Astrocyte of the spinal cord (primary cell): ENCODE results near the gene TOP2A.
A peak's percentile ranks its signal among the peaks of the same experiment; 100 is the strongest.
"Not testable (repeated sequence)": the region's sequence is repeated elsewhere in the genome, so short reads cannot be mapped to it uniquely, and the experiment has no call there.

ENCODE experiments used
- DNase-seq: peaks from one replicate; pipeline ENCODE4 v3.0.0; 2011; ENCODE audit warnings: low read depth, low spot score
- H3K4me3 ChIP-seq: 2 replicates; pipeline ENCODE4 v1.5.1; 2011; ENCODE audit warnings: low read depth, mild to moderate bottlenecking, low read length, moderate library complexity
- in situ Hi-C: cut with HindIII; loops from 2 replicates; pipeline ENCODE4 v1.10.0; 2017; ENCODE audit warnings: low sequenced_read_pairs
- TF ChIP-seq, protein P1 (sequence below): IDR thresholded peaks from 2 replicates; pipeline ENCODE4 v1.5.1; 2012; ENCODE audit warnings: low read depth, mild to moderate bottlenecking, low read length, inconsistent platforms

TOP2A gene

DNA sequence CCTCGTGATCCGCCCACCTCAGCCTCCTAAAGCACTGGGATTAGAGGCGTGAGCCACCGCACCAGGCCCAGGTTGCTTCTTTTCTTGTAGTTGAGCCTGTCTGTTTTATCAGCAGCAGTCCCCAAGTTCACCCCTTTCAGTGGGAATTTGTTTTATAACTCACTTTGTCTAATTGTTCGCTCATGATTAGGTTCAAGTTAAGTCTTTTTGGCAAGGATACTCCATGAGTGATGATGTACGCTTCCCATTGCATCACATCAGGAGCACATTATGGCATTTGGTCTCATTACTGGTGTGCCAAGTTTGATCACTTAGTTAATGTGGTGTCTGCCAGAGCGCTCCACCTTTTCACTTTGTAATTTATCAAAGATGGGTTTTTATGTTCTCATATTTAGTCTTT, 38.7 kb downstream of the TOP2A start:
- in situ Hi-C loops, result no loop called here
- TF ChIP-seq, protein P1, sequence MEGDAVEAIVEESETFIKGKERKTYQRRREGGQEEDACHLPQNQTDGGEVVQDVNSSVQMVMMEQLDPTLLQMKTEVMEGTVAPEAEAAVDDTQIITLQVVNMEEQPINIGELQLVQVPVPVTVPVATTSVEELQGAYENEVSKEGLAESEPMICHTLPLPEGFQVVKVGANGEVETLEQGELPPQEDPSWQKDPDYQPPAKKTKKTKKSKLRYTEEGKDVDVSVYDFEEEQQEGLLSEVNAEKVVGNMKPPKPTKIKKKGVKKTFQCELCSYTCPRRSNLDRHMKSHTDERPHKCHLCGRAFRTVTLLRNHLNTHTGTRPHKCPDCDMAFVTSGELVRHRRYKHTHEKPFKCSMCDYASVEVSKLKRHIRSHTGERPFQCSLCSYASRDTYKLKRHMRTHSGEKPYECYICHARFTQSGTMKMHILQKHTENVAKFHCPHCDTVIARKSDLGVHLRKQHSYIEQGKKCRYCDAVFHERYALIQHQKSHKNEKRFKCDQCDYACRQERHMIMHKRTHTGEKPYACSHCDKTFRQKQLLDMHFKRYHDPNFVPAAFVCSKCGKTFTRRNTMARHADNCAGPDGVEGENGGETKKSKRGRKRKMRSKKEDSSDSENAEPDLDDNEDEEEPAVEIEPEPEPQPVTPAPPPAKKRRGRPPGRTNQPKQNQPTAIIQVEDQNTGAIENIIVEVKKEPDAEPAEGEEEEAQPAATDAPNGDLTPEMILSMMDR, result no peak
- no peak for DNase-seq
- H3K4me3 ChIP-seq, result no peak overlapping the region

DNA sequence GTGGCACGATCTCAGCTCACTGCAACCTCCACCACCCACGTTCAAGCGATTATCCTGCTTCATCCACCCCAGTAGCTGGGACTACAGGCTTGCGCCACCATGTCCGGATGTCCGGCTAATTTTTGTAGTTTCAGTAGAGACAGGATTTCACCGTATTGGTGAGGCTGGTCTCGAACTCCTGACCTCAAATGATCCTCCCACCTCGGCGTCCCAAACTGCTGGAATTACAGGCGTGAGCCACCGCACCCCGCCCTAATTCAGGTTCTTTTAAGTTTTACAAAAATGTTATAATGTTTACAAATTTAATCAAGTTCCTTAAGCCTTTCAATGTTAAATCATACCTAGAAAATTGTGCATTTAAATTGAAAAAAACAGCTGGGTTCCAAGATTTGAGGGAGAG, 39.9 kb downstream of the TOP2A start:
- in situ Hi-C loops, result no loop called here

DNA sequence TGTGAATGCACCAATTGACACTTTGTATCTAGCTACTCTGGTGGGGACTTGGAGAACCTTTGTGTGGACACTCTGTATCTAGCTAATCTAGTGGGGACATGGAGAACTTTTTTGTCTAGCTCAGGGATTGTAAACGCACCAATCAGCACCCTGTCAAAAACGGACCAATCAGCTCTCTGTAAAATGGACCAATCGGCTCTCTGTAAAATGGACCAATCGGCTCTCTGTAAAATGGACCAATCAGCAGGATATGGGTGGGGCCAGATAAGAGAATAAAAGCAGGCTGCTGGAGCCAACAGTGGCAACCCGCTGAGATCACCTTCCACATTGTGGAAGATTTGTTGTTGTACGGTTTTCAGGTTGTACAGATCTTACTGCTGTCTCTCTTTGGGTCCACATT, 41.2 kb downstream of the TOP2A start:
- DNase-seq, H3K4me3 ChIP-seq, in situ Hi-C loops: not testable (repeated sequence)

More for the DNA sequence above, 39.9 kb downstream of the TOP2A start:
- H3K4me3 ChIP-seq, result no peak overlapping the region
- no peak for DNase-seq
- TF ChIP-seq, protein P1, result no peak

DNA sequence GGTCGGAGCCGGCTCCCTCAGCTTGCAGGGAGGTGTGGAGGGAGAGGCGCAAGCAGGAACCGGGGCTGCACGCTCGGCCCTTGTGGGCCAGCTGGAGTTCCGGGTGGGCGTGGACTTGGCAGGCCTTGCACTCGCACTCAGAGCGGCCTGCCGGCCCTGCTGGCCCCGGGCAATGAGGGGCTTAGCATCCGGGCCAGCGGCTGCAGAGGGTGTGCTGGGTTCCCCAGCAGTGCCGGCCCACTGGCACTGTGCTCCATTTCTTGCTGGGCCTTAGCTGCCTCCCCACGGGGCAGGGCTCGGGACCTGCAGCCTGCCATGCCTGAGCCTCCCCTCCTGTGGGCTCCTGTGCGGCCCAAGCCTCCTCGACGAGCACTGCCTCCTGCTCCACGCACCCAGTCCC, 41.9 kb downstream of the TOP2A start:
- H3K4me3 ChIP-seq, in situ Hi-C loops, DNase-seq: not testable (repeated sequence)

DNA sequence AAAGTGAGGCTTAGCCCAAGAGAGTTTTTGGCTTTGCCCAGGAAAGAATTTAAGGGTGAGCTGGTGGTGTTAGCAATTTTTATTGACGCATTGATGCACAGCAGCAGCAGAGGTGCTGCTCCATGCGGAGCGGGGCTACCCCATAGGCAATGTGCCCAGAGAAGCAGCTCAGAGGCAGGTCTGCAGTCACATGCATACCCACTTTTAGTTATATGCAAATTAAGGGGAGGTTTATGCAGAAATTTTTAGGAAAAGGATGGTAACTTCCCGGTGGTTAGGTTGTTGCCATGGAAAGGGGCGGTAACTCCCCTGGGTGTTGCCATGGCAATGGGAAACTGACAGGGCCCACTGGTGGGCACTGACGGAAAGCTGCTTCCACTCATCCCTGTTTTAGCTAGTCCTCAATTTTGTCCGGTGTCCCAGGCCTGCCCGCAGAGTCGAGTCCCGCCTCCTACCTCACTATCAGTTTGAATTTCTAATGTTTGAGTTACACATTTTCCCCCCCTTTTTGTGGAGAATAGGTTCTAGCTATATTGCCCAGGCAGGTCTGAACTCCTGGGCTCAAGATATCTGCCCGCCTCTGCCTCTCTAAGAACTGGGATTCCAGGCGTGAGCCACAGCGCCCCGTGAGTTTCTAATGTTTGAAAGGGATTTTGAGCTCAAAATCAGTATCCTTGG, 42.7 kb downstream of the TOP2A start:
- TF ChIP-seq, protein P1, result no peak
- H3K4me3 ChIP-seq, result no peak overlapping the region
- DNase-seq, result no peak
- in situ Hi-C loops, result no loop called here

DNA sequence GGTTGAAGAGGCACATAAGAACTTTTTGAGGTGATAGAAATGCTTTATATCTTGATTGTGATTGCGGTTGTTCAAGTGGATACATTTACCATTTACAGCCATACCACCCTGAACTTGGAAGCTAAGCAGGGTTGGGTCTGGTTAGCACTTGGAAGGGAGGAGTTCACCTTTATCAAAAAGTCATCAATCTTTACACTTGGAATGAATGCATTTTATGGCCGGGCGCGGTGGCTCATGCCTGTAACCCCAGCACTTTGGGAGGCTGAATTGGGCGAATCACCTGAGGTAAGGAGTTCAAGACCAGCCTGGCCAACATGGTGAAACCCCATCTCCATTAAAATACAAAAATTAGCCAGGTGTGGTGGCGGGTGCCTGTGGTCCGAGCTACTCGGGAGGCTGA, 43.7 kb downstream of the TOP2A start:
- H3K4me3 ChIP-seq, result no peak overlapping the region
- in situ Hi-C loops, result no loop called here

DNA sequence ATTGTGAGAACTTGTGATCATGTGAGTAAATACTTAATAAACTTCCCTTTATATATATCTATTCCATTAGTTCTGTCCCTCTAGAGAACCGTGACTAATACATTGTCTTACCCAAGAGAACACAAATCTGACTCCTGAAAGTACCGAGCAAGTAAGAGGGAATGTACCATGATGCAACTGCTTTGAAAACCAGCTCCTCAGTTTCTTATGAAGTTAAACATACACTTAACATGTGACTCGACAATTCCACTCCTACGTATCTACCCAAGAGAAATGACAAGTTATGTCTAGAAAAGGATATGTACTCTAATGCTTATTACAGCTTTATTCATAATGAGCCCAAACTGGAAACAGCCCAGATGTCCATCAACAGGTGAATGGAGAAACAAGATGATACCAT, 44.4 kb downstream of the TOP2A start:
- TF ChIP-seq, protein P1, result no peak
- DNase-seq, result peak; percentile 45
- no peak overlapping the region for H3K4me3 ChIP-seq
- in situ Hi-C loops, result no loop called here

More for the DNA sequence above, 43.7 kb downstream of the TOP2A start:
- DNase-seq, result no peak
- TF ChIP-seq, protein P1, result no peak

DNA sequence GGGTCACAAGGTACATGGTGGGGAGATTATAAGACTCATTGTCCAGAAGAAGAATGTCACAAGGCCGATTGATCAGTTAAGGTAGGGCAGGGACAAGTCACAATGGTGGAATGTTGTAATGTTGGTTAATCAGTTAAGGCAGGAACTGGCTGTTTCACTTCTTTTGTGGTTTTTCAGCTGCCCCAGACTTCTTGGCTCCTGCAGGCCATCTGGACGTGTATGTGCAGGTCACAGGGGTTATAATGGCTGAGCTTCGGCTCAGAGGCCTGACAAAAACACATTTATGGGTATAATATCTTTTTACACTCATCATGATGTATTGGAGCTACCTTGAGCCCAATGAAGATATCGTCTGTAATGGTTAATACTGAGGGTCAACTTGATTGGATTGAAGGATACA, 45.1 kb downstream of the TOP2A start:
- in situ Hi-C loops, H3K4me3 ChIP-seq, DNase-seq: not testable (repeated sequence)
